GM19468 (cell line): ENCODE data around the gene BRD7.

Experiments used
- ATAC-seq: cut with Tn5 transposase; IDR thresholded peaks from one replicate; pipeline ENCODE4 v1.9.1; 2021; ENCODE audit warnings: mild to moderate bottlenecking, moderate library complexity, moderate number of reproducible peaks; ENCODE audit not compliant: unreplicated experiment; ENCODE audit errors: extremely low read depth

The BRD7 gene

DNA sequence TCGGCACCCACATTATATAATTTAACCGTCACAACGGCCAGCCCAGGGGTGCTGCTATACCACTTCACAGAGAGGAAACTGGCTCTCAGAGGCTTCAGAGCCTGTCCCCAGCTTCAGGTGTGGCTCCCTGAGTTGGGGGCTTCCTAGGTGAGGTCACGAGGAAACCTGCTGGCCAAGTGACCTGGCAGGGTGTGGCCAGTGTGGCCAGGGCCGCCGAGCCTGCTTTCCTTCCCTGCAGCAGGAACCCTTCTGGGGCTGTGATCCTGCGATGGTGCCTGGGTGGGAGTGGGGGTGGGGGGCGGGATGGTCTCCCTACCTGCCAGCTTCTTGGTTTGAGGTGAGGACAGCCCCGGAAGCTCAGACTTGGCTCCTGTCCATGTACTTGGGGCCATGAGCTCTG lies 62.5 kb downstream of the BRD7 start:
- no peak for ATAC-seq

- ATAC-seq = no peak
These were observed 63.2 kb downstream of the BRD7 start for GRCh38 chr16:50305441-50306061.

DNA sequence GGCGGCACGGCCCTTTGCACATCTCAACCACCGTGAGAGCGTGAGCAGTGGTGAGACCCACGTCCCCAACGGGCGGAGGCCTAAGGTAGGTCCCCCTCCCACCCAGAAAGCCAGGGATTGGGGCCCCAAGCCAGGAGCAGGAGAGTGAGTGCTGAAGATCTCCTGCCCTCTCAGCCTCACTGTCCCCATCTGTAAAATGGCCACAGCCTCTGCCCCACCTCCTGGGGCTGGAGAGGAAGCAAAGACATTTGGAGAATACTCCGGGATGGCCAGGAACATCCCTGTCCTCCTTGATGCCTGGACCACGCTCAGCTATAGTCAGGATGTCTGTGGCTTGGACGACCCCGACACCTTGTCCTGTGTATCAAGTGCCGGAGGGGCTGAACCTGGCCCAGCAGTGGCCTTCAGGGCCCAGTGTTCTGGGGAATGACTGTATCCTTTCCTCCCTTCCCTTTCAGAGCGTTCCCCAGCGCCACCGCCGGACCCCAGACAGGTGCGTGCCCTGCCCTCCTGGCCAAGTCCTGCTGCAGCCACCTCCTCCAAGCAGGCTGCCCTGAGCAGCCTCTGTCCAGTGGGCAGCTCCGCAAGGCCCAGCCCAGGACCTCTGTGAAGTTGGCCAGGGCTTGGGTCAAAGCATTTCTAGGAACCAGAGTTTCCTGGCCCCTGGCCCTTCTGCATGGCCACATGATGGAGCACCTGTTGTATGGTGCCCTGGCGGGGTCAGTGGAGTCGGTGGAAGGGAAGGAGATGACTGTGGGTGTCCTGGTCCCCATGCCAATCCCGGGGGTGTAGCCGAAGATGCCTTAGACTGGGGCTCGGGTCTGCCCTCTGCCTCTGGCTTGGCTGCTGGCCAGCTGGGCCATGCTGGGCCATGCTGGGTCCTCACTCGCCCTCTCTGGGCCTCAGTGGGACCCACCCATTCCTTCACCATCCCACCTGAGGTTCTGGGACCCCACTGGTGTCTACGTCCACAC lies 64.0 kb downstream of the BRD7 start:
- ATAC-seq = no peak

DNA sequence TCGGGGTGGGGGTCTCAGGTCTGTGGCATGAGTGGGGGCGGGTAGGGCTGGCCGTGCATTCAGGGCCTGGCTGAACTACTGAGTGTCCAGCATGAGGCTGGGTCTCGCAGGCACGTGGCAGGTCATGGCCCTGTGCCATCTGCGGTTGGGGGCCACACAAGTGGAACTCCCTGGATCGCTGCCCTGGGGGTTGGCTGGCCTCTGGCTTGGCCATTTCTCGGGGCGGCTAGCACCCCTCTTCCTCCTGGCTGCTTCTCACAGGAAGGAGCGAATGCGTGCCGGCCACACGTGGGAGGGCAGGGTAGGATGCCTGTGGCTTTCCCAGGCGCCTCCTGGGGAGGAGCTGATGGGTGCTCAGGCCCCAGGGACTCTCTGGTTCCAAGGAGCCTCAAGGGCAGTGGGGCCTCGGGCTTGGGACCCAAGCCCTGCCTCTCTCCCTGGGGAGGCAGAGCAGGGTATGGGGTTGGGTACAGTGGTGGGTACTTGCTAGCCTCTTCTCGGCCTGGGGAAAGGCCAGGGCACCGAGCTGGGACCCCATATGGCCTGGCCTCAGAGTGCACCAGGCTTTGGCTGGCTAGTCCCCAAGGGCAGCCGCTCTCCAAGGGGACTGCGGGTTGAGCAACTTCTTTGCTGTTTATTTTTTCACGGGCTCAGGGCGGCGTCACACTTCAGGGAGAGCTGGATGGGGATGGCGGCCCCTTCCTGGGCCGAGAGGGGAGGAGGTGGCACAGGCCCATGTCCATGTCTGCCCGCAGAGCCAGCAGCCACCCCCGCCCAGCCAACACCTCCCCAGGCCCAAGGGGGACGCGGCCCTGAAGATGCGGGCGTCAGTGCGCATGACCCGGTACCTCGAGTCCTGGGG lies 65.0 kb downstream of the BRD7 start:
- no peak for ATAC-seq

GRCh38 chr16:50303041-50303604 lies 65.7 kb downstream of the BRD7 start:
- ATAC-seq = no peak

- ATAC-seq = no peak
These were observed 66.2 kb downstream of the BRD7 start for GRCh38 chr16:50302472-50303005.

DNA sequence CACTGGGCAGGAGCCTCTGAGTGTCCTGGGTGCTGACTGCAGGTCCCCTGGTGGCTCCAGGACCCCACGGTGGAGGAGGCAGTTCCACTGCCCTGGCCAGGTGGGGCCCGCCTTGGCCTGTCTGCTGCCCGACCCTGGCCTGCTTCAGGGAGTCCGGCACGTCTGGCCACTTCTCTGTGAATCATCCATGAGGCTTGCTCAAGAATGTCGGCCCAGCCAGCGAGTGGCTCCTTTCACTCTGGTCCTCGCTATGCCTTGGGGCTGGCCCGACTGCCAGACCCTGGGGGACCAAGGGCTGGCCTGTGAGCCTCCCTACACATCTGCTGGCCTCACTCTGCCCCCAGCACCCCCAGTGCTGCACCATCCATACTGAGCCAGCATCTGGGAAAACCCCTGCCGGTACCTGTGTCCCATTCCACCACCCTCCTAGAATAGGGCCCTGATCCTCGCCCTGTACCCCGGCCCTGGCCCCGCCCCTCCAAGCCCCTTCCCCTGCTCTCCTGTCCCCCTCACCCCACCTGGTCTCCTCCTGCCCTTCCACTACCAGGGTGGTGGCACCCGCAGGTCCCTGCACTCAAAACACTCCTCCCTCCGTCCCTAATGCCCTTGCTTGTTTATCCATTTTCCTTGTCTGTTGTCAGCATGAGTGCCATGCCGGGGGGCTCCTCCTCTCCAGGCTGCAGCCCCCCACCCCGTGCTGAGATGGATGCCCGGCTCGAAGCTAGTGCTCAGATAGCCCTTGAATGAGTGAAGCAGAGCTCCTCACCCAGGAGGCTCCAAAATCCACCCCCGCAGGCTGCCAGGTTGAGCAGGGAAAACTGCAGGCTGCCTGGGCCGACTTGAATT lies 66.9 kb downstream of the BRD7 start:
- no peak for ATAC-seq

DNA sequence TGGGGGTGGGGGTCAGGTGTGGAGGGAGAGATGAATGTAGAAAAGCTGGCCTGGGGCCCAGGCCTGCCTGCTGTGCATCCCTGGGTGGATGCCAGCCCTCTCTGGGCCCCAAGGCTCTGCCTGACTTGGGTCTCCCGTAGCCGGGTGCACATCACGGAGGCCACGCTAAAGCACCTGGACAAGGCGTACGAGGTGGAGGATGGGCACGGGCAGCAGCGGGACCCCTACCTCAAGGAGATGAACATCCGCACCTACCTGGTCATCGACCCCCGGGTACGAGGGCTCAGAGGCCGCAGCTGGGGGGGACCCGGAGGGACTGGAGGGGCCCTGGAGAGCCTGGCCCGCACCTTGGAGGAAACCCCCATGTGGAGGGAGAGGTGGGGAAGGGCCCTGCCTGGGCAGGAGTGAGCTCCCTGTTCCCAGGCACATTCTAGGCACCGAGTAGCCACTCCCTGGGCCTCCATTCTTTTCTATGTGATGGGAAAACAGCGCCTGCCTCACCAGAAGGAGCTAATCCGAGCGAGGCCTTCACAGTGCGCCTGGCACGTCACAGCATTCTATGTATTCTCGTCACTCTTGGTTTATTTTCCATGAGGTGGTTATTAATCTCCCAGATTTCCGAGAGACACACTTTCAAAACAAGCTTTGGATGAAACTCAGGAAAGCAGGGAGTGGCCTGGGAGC lies 67.7 kb downstream of the BRD7 start:
- ATAC-seq = no peak

DNA sequence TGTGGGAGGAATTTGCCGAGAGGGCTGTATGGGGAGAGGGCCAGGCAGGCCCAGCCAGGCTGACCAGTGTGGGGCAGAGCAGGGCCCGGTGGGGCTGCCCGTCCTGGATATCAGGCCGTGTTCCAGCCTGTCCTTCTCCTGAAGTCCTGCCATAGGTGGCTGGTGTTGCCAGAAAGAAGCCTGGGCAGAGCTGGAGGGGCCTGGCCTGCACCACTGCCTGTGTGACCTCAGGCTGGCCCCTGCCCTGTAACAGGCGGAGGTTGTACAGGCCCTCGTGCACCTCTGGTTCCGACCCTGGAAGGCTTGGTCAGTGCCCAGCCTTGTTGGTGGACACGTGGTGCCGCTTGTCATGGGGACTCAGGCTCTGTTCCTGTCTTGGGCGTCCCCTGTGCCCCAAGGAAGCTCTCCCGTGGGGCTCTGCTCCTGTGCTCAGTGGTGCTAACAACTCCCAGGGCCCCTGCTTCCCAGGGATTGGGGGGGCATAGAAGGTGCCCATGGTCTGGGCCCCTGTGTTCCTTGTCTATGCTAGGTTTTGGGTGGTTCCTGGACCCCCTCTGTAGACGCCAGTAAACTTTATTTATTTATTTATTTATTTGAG lies 69.2 kb downstream of the BRD7 start:
- no peak for ATAC-seq

GRCh38 chr16:50298591-50299507 lies 69.9 kb downstream of the BRD7 start:
- ATAC-seq = no peak

GRCh38 chr16:50298075-50298460 lies 70.7 kb downstream of the BRD7 start:
- no peak for ATAC-seq

GRCh38 chr16:50297301-50298074 lies 71.3 kb downstream of the BRD7 start:
- ATAC-seq = no peak

GRCh38 chr16:50296807-50297206 lies 72.0 kb downstream of the BRD7 start:
- ATAC-seq = no peak

GRCh38 chr16:50295541-50296132 lies 73.2 kb downstream of the BRD7 start:
- no peak for ATAC-seq

DNA sequence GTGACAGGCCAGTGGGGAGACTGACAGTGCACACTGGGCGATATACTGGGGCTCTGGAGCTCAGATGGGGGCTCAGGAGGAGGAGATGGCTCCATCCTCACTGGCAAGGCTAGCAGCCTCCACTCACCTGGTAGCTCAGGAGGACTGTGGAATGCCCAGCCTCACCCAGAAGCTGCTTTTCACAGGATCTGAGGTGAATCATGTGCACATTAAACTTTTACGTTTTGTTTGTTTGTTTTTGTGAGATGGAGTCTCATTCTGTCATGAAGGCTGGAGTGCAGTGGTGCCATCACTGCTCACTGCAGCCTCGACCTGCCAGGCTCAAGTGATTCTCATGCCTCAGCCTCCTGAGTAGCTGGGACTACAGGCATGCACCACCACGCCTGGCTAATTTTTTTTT lies 73.8 kb downstream of the BRD7 start:
- ATAC-seq = no peak
